Measurements from ENCODE around the gene TM7SF3.
"Not testable (repeated sequence)": the region's sequence is repeated elsewhere in the genome, so short reads cannot be mapped to it uniquely, and the experiment has no call there.

DNA sequence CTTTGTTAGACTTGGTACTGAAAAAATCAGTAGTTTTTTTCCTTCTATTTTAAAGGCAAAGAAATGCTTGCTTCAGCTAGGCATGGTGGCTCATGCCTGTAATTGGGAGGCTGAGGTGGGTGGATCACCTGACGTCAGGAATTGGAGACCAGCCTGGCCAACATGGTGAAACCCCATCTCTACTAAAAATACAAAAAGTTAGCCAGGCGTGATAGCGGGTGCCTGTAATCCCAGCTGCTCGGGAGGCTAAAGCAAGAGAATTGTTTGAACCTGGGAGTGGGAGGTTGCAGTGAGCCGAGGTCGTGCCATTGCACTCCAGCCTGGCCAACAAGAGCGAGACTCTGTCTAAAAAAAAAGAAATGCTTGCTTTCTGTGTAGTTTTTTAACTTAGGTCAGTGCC lies 52.8 kb downstream of the TM7SF3 start:
- not testable (repeated sequence) for TF ChIP-seq EZH2 (IDR thresholded peaks at IDR 0.05; ENCODE audit: low read length, missing control alignments)
- TF ChIP-seq, protein P1, sequence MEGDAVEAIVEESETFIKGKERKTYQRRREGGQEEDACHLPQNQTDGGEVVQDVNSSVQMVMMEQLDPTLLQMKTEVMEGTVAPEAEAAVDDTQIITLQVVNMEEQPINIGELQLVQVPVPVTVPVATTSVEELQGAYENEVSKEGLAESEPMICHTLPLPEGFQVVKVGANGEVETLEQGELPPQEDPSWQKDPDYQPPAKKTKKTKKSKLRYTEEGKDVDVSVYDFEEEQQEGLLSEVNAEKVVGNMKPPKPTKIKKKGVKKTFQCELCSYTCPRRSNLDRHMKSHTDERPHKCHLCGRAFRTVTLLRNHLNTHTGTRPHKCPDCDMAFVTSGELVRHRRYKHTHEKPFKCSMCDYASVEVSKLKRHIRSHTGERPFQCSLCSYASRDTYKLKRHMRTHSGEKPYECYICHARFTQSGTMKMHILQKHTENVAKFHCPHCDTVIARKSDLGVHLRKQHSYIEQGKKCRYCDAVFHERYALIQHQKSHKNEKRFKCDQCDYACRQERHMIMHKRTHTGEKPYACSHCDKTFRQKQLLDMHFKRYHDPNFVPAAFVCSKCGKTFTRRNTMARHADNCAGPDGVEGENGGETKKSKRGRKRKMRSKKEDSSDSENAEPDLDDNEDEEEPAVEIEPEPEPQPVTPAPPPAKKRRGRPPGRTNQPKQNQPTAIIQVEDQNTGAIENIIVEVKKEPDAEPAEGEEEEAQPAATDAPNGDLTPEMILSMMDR (conservative IDR thresholded peaks at IDR 0.05 in 1 of 2, IDR thresholded peaks at IDR 0.05 in 1 of 2; ENCODE audit: low read depth in 1 of 2, low read length in 2 of 2) = not testable (repeated sequence)

All from fibroblast of lung (primary cell).